SK-N-MC (cell line): ENCODE measurements around the gene HUS1B.

ENCODE experiments used
- EZH2 ChIP-seq: fragments of 200-600 bp; sonication (generic); IDR thresholded peaks from one replicate; pipeline ENCODE4 v1.6.1; 2017; ENCODE audit warnings: antibody characterized with exemption
- POLR2AphosphoS5 ChIP-seq: IDR thresholded peaks from 2 replicates; pipeline ENCODE4 v1.6.1; 2012; ENCODE audit warnings: mild to moderate bottlenecking, low read depth, low read length, borderline replicate concordance

DNA sequence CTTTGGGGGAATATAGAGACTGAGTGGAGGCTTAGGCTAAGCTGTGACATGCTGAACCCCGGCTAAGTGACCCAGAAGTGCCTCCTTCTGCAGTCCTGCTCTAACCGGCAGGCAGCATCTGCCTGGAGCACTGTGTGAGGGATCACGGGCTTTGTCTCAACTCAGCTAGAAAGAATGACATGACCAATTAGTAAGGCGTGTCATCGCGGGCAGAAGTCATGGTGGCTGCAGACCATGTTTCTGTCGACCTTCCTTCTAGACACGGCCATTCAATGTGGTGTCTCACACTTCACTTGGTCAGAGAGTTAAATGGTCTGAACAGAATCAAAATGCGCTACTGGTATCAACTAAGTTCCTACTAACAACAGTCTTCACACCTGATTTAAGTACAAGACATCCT, 35.0 kb downstream of the HUS1B start:
- TF ChIP-seq EZH2: no peak
- TF ChIP-seq POLR2AphosphoS5: no peak
